Esophagus squamous epithelium (tissue), 4 donors: ENCODE data around the gene SLC37A3.

ENCODE experiments used
- POLR2A ChIP-seq, 4 donors: fragments of 450-650 bp; IDR thresholded peaks; one replicate each; pipeline ENCODE4 v1.6.1; 2017; ENCODE audit warnings: antibody characterized with exemption in 4 of 4, mild to moderate bottlenecking in 4 of 4, moderate library complexity in 3 of 4
- TF ChIP-seq, protein P1 (sequence below), 6 experiments: fragments of 450-650 bp in 4 of 6; fragments of 200-600 bp in 2 of 6; sonication (generic) in 2 of 6; IDR thresholded peaks; one replicate each; pipeline ENCODE4 v1.5.1; 2016 to 2019; ENCODE audit warnings: antibody characterized with exemption in 6 of 6, mild to moderate bottlenecking in 4 of 6, moderate library complexity in 4 of 6

DNA sequence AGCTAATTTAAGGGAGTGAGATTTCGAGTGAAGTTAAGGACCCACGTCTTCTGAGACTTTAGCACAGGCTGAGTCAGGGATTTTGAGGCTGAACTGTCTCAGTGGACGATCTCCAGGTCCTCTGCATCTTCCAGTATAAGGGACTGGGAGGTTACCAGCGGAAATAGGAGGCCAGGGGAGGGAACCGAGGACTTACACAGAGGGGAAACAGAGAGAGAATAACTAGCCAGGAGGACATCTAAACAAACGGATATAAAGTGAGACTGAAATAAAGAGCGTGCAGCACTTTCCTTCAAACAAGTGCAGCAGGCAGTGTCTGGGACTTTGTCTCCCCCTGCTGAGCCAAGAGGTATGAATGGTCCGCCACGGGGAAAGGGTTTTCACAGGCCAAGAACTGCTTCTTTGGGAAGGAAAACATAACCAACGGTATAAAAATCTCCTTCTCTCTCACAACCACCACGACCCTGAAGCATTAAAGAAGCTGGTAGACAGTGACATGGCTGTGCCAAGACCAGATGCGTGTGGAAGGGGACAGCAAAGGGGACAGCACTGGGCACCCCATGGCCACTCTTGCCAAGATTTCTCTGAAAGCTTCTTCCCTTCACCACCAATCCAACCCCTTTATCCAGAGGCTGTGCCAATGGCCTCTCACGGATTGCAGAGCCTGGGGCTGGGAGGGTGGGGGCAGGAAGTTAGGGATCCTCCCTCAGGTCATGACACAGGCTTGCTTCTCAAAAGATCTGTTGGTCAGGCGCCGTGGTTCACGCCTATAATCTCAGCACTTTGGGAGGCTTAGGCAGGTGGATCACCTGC lies 72.0 kb downstream of the SLC37A3 start:
- TF ChIP-seq, protein P1, sequence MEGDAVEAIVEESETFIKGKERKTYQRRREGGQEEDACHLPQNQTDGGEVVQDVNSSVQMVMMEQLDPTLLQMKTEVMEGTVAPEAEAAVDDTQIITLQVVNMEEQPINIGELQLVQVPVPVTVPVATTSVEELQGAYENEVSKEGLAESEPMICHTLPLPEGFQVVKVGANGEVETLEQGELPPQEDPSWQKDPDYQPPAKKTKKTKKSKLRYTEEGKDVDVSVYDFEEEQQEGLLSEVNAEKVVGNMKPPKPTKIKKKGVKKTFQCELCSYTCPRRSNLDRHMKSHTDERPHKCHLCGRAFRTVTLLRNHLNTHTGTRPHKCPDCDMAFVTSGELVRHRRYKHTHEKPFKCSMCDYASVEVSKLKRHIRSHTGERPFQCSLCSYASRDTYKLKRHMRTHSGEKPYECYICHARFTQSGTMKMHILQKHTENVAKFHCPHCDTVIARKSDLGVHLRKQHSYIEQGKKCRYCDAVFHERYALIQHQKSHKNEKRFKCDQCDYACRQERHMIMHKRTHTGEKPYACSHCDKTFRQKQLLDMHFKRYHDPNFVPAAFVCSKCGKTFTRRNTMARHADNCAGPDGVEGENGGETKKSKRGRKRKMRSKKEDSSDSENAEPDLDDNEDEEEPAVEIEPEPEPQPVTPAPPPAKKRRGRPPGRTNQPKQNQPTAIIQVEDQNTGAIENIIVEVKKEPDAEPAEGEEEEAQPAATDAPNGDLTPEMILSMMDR (IDR thresholded peaks at IDR 0.05) = peak; percentile 38 to 82 (median 64)
- TF ChIP-seq POLR2A (IDR thresholded peaks at IDR 0.05) = no peak
